A673 (cell line): ENCODE results near the gene FAM227A. TPM values are rescaled to one million over a fixed set of nuclear protein-coding genes. Genes with fewer than 3 reads are reported as not detected.
A peak's percentile ranks its signal among the peaks of the same experiment; 100 is the strongest.

Experiments used
- BruUV-seq: library from RNA; stranded (reverse); fragments of 400-500 nt; replicated peaks from 2 replicates; lab custom pipeline; 2021; lab: Mats Ljungman, UMichigan
- CTCF ChIA-PET: fragments of 300-600 bp; sonication (Branson Sonifier 250); formaldehyde crosslinking; loops from one replicate; lab custom pipeline; 2022; ENCODE audit warnings: antibody characterized with exemption; lab: Charles Lee
- POLR2A ChIA-PET: fragments of 300-600 bp; sonication (Branson Sonifier 250); formaldehyde crosslinking; loops from one replicate; lab custom pipeline; 2022; ENCODE audit warnings: antibody characterized with exemption; ENCODE audit not compliant: low non-redundant PET; lab: Charles Lee
- DNase-seq: peaks from one replicate; pipeline ENCODE4 v3.0.0-alpha.2; 2015; ENCODE audit warnings: low spot score
- H3K27ac ChIP-seq: fragments of 200-600 bp; sonication (generic); 2 replicates; pipeline ENCODE4 v1.5.1; 2016; ENCODE audit warnings: mixed run types, low read depth, mild to moderate bottlenecking, mixed read lengths, antibody characterized with exemption, low read length; ENCODE audit not compliant: poor library complexity, severe bottlenecking
- H3K27me3 ChIP-seq: fragments of 200-600 bp; sonication (generic); replicated peaks from 2 replicates; pipeline ENCODE4 v1.6.1; 2017; ENCODE audit warnings: mixed run types, low read depth, mild to moderate bottlenecking, mixed read lengths, antibody characterized with exemption, low read length; ENCODE audit not compliant: insufficient read depth, poor library complexity
- H3K36me3 ChIP-seq: fragments of 200-600 bp; sonication (generic); 2 replicates; pipeline ENCODE4 v1.6.1; 2016; ENCODE audit warnings: mixed run types, mild to moderate bottlenecking, mixed read lengths, antibody characterized with exemption, low read length; ENCODE audit not compliant: insufficient read depth, poor library complexity, severe bottlenecking
- H3K4me1 ChIP-seq: fragments of 200-600 bp; sonication (generic); 2 replicates; pipeline ENCODE4 v1.6.1; 2017; ENCODE audit warnings: mixed run types, mild to moderate bottlenecking, mixed read lengths, antibody characterized with exemption, low read length; ENCODE audit not compliant: insufficient read depth, poor library complexity, severe bottlenecking
- H3K4me3 ChIP-seq: fragments of 200-600 bp; sonication (generic); 2 replicates; pipeline ENCODE4 v1.5.1; 2016; ENCODE audit warnings: low read depth, mixed run types, mild to moderate bottlenecking, mixed read lengths, low read length; ENCODE audit not compliant: poor library complexity, severe bottlenecking
- H3K9me3 ChIP-seq: fragments of 200-600 bp; sonication (generic); 2 replicates; pipeline ENCODE4 v1.6.1; 2016; ENCODE audit warnings: mixed run types, low read depth, mild to moderate bottlenecking, mixed read lengths, antibody characterized with exemption, low read length; ENCODE audit not compliant: poor library complexity, severe bottlenecking
- EZH2 ChIP-seq: fragments of 200-600 bp; sonication (generic); IDR thresholded peaks from 2 replicates; pipeline ENCODE4 v1.6.1; 2017; ENCODE audit warnings: borderline replicate concordance, low read depth, mild to moderate bottlenecking, mixed read lengths, antibody characterized with exemption, low read length; ENCODE audit not compliant: poor library complexity, severe bottlenecking
- intact Hi-C: fragments of 100-400 bp; cut with micrococcal nuclease; formaldehyde crosslinking; loops from one replicate; pipeline ENCODE4 v1.10.0; 2022; ENCODE audit not compliant: unreplicated experiment
- total RNA-seq: library from RNA; stranded (reverse); gene quantifications from 2 replicates; pipeline ENCODE4 v1.2.3, GENCODE V29; 2021
- TF ChIP-seq, protein P1 (sequence below): fragments of 300-800, 200-600 bp; sonication (generic); conservative IDR thresholded peaks from 2 replicates; pipeline ENCODE4 v1.5.1; 2017; ENCODE audit warnings: low read depth, mild to moderate bottlenecking, antibody characterized with exemption, low read length, moderate library complexity, mixed read lengths

FAM227A gene
- total RNA-seq, 1 experiment from 2014 or later: 3.8 TPM

DNA sequence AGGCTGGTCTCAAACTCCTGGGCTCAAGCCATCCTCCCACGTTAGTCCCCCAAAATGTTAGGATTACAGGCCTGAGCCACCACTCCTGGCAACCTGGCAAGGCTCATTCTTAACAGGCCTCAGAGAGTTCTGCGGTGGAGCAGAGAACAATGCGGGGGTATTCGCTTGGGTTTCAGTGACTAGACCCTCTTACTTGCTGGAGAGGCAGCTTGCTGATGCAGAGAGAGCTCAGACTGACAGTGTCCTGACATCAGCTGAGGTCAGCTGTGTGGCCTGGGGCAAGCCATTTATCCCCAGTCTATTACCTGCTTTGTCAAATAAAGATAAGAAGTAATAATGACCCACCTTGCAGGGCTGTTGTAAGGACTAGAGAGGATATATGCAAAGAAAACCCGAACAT is 46.0 kb downstream of the FAM227A start:
- CTCF ChIA-PET: no interaction called here
- no peaks in the 10 kb centered on the region for H3K9me3 ChIP-seq

DNA sequence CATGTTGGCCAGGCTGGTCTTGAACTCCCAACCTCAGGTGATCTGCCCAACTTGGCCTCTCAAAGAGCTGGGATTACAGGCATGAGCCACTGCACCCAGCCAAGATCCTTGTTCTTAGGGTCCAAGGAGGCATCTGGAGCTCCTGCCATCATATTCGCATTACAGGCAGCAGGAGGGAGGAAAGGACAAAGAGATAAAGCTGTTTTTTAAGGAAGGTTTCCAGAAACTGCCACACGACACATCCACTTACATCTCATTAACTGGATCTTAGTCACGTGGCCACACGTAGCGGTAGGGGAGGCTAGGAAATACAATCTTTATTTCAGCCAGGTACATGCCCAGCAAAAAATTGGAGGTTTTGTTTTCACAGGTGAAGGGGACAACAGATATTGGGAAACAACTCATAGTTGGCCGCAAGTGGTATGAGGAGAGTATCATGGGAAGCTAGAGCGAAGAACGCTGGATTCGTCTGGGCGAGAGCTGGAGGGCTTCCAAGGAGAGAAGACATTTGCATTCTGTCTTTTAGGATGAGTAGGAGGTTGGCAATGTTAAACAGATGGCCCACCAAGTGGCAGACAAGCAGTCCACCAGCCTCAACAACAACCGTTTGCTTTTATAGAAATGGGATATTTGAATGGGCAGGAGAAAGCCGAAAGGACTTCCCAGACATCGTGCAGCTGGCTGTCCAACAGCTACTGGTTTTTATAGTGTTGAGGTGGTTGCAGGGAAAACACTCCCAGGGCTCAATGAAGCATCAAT is 47.0 kb downstream of the FAM227A start:
- Histone ChIP-seq H3K27me3 (no peaks in the 10 kb centered on the region), H3K27ac (no peak overlapping the region), H3K9me3 (no peaks in the 10 kb centered on the region), H3K4me1 (no peaks in the 10 kb centered on the region), H3K4me3 (no peak overlapping the region), H3K36me3 (no peaks in the 10 kb centered on the region)
- intact Hi-C loops: no loop called here
- DNase-seq: peak; percentile 33
- TF ChIP-seq, protein P1, sequence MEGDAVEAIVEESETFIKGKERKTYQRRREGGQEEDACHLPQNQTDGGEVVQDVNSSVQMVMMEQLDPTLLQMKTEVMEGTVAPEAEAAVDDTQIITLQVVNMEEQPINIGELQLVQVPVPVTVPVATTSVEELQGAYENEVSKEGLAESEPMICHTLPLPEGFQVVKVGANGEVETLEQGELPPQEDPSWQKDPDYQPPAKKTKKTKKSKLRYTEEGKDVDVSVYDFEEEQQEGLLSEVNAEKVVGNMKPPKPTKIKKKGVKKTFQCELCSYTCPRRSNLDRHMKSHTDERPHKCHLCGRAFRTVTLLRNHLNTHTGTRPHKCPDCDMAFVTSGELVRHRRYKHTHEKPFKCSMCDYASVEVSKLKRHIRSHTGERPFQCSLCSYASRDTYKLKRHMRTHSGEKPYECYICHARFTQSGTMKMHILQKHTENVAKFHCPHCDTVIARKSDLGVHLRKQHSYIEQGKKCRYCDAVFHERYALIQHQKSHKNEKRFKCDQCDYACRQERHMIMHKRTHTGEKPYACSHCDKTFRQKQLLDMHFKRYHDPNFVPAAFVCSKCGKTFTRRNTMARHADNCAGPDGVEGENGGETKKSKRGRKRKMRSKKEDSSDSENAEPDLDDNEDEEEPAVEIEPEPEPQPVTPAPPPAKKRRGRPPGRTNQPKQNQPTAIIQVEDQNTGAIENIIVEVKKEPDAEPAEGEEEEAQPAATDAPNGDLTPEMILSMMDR: no peak
- TF ChIP-seq EZH2: no peak
- CTCF ChIA-PET: no interaction called here
- POLR2A ChIA-PET: interaction anchor here (0.6 kb wide), 1 partner anchor 29 kb away, joined by 3 read pairs; no protein-coding TSS in a partner anchor
- BruUV-seq: no TSS peak

More for the DNA sequence above, 46.0 kb downstream of the FAM227A start:
- intact Hi-C loops: no loop called here
- no peaks in the 10 kb centered on the region for H3K27me3 ChIP-seq
- POLR2A ChIA-PET: no interaction called here
- no peak overlapping the region for H3K27ac ChIP-seq
- no TSS peak for BruUV-seq
- no peak for DNase-seq
- TF ChIP-seq, protein P1: no peak
- TF ChIP-seq EZH2: no peak
- H3K36me3 ChIP-seq: no peaks in the 10 kb centered on the region
- H3K4me3 ChIP-seq: no peak overlapping the region
- no peaks in the 10 kb centered on the region for H3K4me1 ChIP-seq

DNA sequence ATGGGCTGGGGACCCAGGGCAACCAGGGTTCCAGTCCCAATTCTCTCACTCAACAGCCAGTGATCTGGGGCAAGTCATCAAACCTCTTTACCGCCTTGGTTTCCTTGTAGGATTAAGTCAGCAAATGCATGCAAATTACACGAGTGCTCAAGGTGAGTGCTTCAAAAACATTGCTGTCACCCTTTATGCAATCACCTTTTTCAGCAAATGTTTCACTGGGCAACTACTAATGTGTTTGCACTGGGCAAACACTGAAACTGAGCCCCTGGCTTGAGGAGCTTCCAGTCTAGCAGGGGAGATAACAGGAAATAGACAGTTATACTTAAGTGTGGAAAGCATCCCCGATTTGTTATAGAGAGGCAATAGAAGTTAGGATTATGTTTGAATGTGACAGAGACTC is 48.5 kb downstream of the FAM227A start:
- H3K36me3 ChIP-seq: no peaks in the 10 kb centered on the region
- TF ChIP-seq, protein P1: no peak
- TF ChIP-seq EZH2: no peak
- ChIA-PET CTCF (no interaction called here), POLR2A (no interaction called here)
- intact Hi-C loops: no loop called here
- H3K4me1 ChIP-seq: no peaks in the 10 kb centered on the region
- H3K9me3 ChIP-seq: no peaks in the 10 kb centered on the region
- DNase-seq: no peak
- no TSS peak for BruUV-seq
- H3K4me3 ChIP-seq: no peak overlapping the region
- H3K27me3 ChIP-seq: no peaks in the 10 kb centered on the region
- H3K27ac ChIP-seq: no peak overlapping the region
